COLO668 (cell line): Measurements from ENCODE around the gene CALM1.

ENCODE experiments used
- DNase-seq: peaks from one replicate; lab custom pipeline; 2025; ENCODE audit not compliant: unreplicated experiment; lab: John Stamatoyannopoulos, UW

The CALM1 gene

GRCh38 chr14:90440021-90440451 lies 43.2 kb downstream of the CALM1 start:
- no peak for DNase-seq

DNA sequence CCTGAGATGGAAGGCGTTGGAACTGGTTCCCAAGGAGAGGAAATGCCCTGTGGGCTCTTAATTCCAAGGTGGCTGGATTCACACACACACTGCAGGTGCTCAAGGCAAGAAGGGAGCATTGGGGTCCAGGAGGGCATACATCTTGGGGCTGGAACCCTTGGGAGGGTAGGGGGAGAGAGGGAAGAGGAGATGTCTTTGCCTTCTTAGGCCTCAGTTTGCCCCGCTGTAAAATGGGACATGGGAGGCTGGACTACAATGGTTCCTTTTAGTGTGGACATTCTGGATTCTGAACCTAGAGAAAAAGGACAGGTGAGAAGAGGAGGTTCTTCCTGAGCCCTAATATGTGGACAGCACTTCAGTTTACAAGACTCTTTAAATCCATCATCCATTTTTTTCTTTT lies 43.8 kb downstream of the CALM1 start:
- DNase-seq: no peak

- no peak for DNase-seq
Measured at GRCh38 chr14:90442388-90442787, 45.6 kb downstream of the CALM1 start.

DNA sequence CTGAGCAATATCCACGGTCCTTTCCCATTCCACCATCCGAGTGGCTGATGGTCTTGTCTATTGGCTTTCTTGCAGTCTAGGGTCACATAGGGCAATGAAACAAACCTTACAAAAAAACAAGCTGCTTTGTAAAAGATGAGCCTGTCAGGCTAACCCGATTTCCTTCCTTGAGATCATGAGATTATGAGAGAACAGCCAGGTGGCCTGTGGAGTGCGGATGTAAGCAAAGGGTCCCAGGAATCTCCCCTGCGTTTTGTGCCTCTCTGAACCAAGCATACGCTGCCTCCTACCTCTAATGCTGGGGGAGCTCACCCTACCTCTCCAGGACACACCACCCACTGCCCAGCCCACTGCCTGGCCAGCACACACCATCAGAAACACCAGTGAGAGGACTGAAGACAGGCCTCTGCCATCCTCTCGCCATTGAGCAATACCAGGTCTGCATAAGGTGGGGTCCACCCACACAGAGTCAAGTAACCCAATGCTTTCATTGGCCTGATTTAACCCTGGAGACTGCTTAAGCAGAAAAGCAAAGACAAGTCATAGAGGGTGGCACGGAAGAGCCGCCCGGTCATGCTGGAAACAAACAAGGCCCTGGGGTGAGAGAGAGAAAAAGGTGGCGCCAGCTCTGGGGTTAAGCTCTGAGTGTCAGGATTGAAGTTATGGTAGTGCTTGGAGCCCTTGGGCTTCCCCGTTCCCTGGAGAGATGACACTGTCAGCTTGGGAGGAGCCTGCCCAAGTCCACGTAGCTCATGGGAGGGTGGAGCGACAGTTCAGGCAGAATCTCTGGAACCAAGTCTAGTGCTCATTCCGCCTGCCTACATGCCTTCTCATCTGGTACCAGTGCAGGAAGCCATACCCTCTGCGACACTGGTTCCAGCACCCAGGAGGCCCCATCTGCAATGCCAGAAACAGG lies 46.6 kb downstream of the CALM1 start:
- DNase-seq: no peak

DNA sequence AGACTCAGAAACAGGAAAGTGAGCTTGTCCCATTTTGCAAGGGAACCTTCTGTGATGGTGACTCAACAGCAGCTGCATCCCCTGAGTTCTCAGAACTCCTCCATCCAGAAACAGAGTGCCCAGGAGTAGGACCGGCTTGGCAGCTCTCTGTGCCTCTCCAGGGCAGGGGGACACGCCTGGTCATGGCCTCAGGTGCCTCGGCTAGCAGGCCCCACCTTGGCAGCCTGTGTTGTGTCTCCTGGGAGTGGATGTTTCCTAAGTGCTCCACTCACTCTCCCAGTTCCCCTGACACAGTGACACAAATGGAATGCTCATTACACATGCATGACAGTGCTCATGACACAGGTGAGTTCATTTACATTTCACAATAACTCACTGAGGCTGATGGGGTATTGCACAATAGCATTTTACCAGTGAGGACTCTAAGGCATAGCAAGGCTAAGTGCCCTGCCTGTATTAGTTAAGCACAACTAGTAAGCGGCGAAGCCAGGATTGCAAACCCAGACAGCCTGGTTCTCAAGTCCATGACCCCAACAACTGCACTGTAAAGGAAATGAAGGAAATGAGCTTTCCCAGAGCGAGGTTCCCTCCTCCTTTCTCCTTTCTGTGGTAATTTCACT lies 47.4 kb downstream of the CALM1 start:
- DNase-seq: no peak

DNA sequence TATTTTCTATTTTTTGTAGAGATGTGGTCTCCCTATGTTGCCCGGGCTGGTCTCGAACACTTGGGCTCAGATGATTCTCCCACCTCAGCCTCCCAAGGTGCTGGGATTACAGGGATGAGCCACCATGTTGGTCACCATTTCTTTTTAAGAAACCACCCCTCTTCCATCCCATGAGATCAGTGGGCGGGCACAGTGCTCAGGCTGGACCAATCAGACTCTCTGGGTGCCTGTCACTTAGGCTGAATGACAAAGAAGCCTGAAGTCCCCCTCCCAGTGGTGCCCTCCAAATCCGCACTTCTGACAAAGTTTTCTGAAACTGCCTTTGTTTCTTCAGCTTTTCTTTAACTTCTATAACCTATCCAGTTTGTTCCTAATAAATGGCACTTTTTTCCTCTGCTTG lies 48.2 kb downstream of the CALM1 start:
- no peak for DNase-seq

DNA sequence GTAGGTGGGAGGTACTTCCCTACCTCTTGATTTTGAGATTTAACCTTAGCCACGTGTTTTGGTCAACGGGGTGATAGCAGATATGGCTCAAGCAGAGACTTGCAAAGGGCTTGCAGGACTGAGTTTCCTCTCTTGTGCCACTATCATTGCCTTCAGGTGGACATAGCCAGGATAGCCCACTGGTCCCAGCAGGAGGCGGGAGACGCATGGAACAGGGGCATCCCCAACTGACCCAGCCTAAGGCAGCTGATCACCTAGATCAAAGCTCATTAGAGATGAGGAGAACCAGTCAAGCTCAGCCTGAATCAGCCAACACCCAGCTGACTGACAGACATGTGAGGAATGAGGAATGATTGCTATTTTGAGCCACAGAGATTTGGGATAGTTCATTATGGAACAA lies 49.6 kb downstream of the CALM1 start:
- no peak for DNase-seq

DNA sequence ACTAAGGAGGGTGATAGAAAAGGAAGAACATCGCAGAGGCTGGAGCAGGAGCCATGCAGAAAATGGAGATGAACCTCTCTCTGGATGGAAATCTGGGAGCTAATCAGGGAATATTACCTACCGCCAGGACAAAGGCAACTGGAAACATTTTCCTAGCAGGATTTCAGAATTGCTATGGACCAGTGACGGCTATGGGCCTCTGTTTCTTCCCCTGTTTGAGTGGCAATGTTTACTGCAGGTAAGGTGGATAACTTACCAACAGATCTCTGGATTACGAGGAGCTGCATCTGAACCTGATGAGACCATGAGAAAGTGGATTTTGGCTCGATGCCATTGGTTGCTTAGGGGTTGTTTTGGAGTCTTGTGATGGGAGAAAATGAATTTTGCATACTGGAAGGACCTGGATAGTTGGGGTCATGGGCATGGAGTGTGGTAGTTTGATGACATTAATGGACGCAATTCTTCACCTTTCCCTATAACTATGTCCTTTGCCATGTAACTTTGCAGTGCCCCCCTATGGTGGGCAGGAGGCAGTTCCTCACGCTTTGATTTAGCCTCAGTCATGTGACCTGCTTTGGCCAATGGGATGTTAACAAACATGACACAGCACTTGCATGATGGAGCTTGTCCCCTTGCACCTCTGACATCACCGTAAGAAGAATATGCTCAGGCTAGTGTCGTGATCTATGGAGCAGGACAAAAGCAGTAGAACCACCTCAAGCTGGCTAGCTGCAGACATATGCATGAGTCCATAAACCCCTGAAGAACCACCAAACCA lies 51.1 kb downstream of the CALM1 start:
- DNase-seq: no peak

DNA sequence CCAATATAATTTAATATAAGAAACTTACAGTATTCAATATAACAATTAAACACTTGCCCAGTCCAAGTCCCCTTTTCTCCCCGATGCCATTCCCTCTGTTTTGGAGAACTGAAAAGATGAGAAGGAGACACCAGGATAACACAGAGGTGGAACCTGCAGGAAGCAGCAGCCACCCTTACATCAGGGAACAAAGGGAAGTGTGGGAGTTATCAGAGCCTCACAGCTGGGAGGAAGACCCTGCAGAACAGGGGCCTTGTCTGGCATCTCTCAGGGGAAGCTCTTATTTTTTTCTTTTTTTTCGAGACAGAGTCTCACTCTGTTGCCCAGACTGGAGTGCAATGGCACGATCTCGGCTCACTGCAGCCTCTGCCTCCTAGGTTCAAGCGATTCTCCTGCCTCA lies 52.6 kb downstream of the CALM1 start:
- no peak for DNase-seq

GRCh38 chr14:90450151-90450550 lies 53.3 kb downstream of the CALM1 start:
- no peak for DNase-seq

DNA sequence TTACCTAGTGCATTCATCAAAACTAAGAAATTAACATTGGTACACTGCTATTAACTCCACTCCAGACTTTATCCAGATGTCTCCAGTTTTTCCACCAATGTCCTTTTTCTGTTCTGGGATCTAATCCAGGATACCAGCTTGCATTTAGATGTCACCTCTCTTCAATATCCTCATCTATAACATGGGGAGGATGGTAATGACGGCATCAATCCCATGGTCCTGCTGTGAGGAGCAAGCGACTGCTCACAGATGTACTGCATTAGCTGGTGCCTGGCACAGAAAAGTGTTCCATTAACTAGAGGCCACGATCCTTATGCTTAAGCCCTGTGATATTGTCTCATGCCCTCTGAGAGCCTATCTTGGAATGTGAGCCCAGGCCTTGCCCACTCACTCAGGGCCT lies 53.8 kb downstream of the CALM1 start:
- DNase-seq: no peak

DNA sequence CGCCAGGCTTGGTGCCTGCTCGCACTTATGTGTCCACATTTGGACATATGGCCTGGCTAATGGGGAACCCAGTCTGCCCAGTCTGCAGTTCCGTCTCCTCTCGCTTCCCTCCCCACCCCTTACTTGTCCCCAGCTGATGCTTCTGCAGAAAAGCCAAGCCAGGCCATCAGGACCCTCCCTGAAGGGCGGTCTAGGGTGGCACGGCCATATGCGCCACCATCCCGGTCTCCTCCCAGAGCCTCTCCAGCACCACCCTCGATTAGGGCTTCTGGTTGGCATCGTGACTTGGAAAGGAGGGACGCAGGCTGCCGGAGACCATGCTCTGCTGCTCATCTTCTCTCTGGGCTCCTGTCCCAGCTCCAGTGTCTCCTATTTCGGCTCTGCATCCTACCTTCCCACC lies 54.6 kb downstream of the CALM1 start:
- no peak for DNase-seq

- DNase-seq: no peak
Measured at GRCh38 chr14:90451961-90452360, 55.1 kb downstream of the CALM1 start.

- DNase-seq: no peak
Measured at GRCh38 chr14:90452366-90452765, 55.5 kb downstream of the CALM1 start.

- no peak for DNase-seq
Measured at GRCh38 chr14:90453401-90453951, 56.6 kb downstream of the CALM1 start.

GRCh38 chr14:90454041-90455000 lies 57.5 kb downstream of the CALM1 start:
- peak; percentile 67 for DNase-seq

GRCh38 chr14:90455100-90455571 lies 58.3 kb downstream of the CALM1 start:
- no peak for DNase-seq

GRCh38 chr14:90456551-90456950 lies 59.7 kb downstream of the CALM1 start:
- DNase-seq: no peak

GRCh38 chr14:90457186-90457585 lies 60.4 kb downstream of the CALM1 start:
- DNase-seq: no peak
